ENCODE results near the gene INHA.

INHA gene

GRCh38 chr2:219538504-219538951 is 33.6 kb upstream of the INHA start:
- peaks cover 43% of the 10 kb centered on the region for H3K4me1 ChIP-seq (ENCODE audit: control insufficient read depth, insufficient read depth, low read depth, low read length)
- WGBS = 71% methylated on average over 5 of the region's 6 CpGs

GRCh38 chr2:219538956-219539788 is 32.9 kb upstream of the INHA start:
- no peak overlapping the region for H2BK15ac ChIP-seq (ENCODE audit: low read depth, poor library complexity, severe bottlenecking)
- H3K27me3 ChIP-seq (ENCODE audit: control insufficient read depth in 1 of 2, insufficient read depth in 1 of 2, low read length in 2 of 2) = no peaks in the 10 kb centered on the region
- 93% methylated on average over 32 of the region's 32 CpGs for WGBS
- no peak overlapping the region for H2BK12ac ChIP-seq (ENCODE audit: low read length in 2 of 2)
- H3K14ac ChIP-seq (ENCODE audit: low read length in 2 of 2) = no peak overlapping the region
- peaks cover 35 to 36% of the 10 kb centered on the region in 2 experiments for H3K36me3 ChIP-seq (ENCODE audit: control insufficient read depth in 1 of 2, insufficient read depth in 2 of 2, low read depth in 1 of 2, low read length in 2 of 2)
- peaks cover 29% of the 10 kb centered on the region for H3K79me1 ChIP-seq (replicated peaks; ENCODE audit: low read length, poor library complexity, severe bottlenecking)
- H2AFZ ChIP-seq (ENCODE audit: low read depth, low read length) = no peak overlapping the region
- H3K4me3 ChIP-seq (ENCODE audit: insufficient read depth in 1 of 2, low read depth in 1 of 2, low read length in 2 of 2) = no peak overlapping the region
- no peak overlapping the region for H2BK120ac ChIP-seq (ENCODE audit: low read depth, low read length)
- H3K4ac ChIP-seq (ENCODE audit: low read depth in 1 of 2, low read length in 2 of 2) = peak overlapping the region in 1 of 2 experiments; percentile 15
- H2AK5ac ChIP-seq (ENCODE audit: low read length, severe bottlenecking) = peak overlapping the region; percentile 45
- no peak overlapping the region for H3K18ac ChIP-seq (ENCODE audit: low read depth in 1 of 2, low read length in 2 of 2)
- DNase-seq = no peak
- no peaks in the 10 kb centered on the region for H3K9me3 ChIP-seq (ENCODE audit: control insufficient read depth, low read length)
- no peak overlapping the region for H3K9ac ChIP-seq (ENCODE audit: low read length)
- peak overlapping the region; percentile 39 for H4K8ac ChIP-seq (ENCODE audit: low read length)
- no peak overlapping the region for H3K23ac ChIP-seq (ENCODE audit: low read length in 2 of 2)
- H2BK5ac ChIP-seq (ENCODE audit: low read depth, low read length, poor library complexity, severe bottlenecking) = no peak overlapping the region
- peak overlapping the region; percentile 43 for H3K4me2 ChIP-seq (ENCODE audit: low read length, poor library complexity, severe bottlenecking)
- peaks cover 45% of the 10 kb centered on the region for H3K4me1 ChIP-seq (ENCODE audit: control insufficient read depth, insufficient read depth, low read depth, low read length)
- H3K27ac ChIP-seq (ENCODE audit: low read length, poor library complexity, severe bottlenecking) = peak overlapping the region; percentile 33
- H4K91ac ChIP-seq (ENCODE audit: low read length) = peak overlapping the region; percentile 32

More at GRCh38 chr2:219538504-219538951, 33.6 kb upstream of the INHA start:
- H3K9ac ChIP-seq (ENCODE audit: low read length) = no peak overlapping the region
- no peak overlapping the region for H2BK5ac ChIP-seq (ENCODE audit: low read depth, low read length, poor library complexity, severe bottlenecking)
- no peak overlapping the region for H2BK12ac ChIP-seq (ENCODE audit: low read length in 2 of 2)
- H3K18ac ChIP-seq (ENCODE audit: low read depth in 1 of 2, low read length in 2 of 2) = peak overlapping the region in 1 of 2 experiments; percentile 63
- H3K27me3 ChIP-seq (ENCODE audit: control insufficient read depth in 1 of 2, insufficient read depth in 1 of 2, low read length in 2 of 2) = peaks cover under 1 to 3% of the 10 kb centered on the region in 2 experiments
- H4K8ac ChIP-seq (ENCODE audit: low read length) = peak overlapping the region; percentile 3
- H4K91ac ChIP-seq (ENCODE audit: low read length) = peak overlapping the region; percentile 32
- no peak for DNase-seq
- no peak overlapping the region for H2BK15ac ChIP-seq (ENCODE audit: low read depth, poor library complexity, severe bottlenecking)
- H3K36me3 ChIP-seq (ENCODE audit: control insufficient read depth in 1 of 2, insufficient read depth in 2 of 2, low read depth in 1 of 2, low read length in 2 of 2) = peaks cover 35 to 36% of the 10 kb centered on the region in 2 experiments
- peak overlapping the region; percentile 43 for H3K4me2 ChIP-seq (ENCODE audit: low read length, poor library complexity, severe bottlenecking)
- peak overlapping the region in 1 of 2 experiments; percentile 15 for H3K4ac ChIP-seq (ENCODE audit: low read depth in 1 of 2, low read length in 2 of 2)
- no peak overlapping the region for H2AK5ac ChIP-seq (ENCODE audit: low read length, severe bottlenecking)
- H3K27ac ChIP-seq (ENCODE audit: low read length, poor library complexity, severe bottlenecking) = peak overlapping the region; percentile 41
- no peak overlapping the region for H2AFZ ChIP-seq (ENCODE audit: low read depth, low read length)
- peak overlapping the region; percentile 11 for H2BK120ac ChIP-seq (ENCODE audit: low read depth, low read length)
- H3K79me1 ChIP-seq (replicated peaks; ENCODE audit: low read length, poor library complexity, severe bottlenecking) = peaks cover 29% of the 10 kb centered on the region
- peak overlapping the region in 1 of 2 experiments; percentile 15 for H3K14ac ChIP-seq (ENCODE audit: low read length in 2 of 2)
- no peak overlapping the region for H3K23ac ChIP-seq (ENCODE audit: low read length in 2 of 2)
- H3K9me3 ChIP-seq (ENCODE audit: control insufficient read depth, low read length) = no peaks in the 10 kb centered on the region
- H3K4me3 ChIP-seq (ENCODE audit: insufficient read depth in 1 of 2, low read depth in 1 of 2, low read length in 2 of 2) = no peak overlapping the region

GRCh38 chr2:219539926-219540678 is 32.0 kb upstream of the INHA start:
- no peaks in the 10 kb centered on the region for H3K27me3 ChIP-seq (ENCODE audit: control insufficient read depth in 1 of 2, insufficient read depth in 1 of 2, low read length in 2 of 2)
- no peak overlapping the region for H2AFZ ChIP-seq (ENCODE audit: low read depth, low read length)
- peak overlapping the region; percentile 43 for H4K91ac ChIP-seq (ENCODE audit: low read length)
- no peak overlapping the region for H2BK120ac ChIP-seq (ENCODE audit: low read depth, low read length)
- no peak overlapping the region for H2BK5ac ChIP-seq (ENCODE audit: low read depth, low read length, poor library complexity, severe bottlenecking)
- H3K14ac ChIP-seq (ENCODE audit: low read length in 2 of 2) = no peak overlapping the region
- H3K36me3 ChIP-seq (ENCODE audit: control insufficient read depth in 1 of 2, insufficient read depth in 2 of 2, low read depth in 1 of 2, low read length in 2 of 2) = peaks cover 35 to 36% of the 10 kb centered on the region in 2 experiments
- no peak overlapping the region for H2AK5ac ChIP-seq (ENCODE audit: low read length, severe bottlenecking)
- H2BK12ac ChIP-seq (ENCODE audit: low read length in 2 of 2) = peak overlapping the region in 1 of 2 experiments; percentile 7
- H3K4me2 ChIP-seq (ENCODE audit: low read length, poor library complexity, severe bottlenecking) = no peak overlapping the region
- H3K4me1 ChIP-seq (ENCODE audit: control insufficient read depth, insufficient read depth, low read depth, low read length) = peaks cover 51% of the 10 kb centered on the region
- H3K27ac ChIP-seq (ENCODE audit: low read length, poor library complexity, severe bottlenecking) = no peak overlapping the region
- no peak overlapping the region for H4K8ac ChIP-seq (ENCODE audit: low read length)
- no peak overlapping the region for H3K9ac ChIP-seq (ENCODE audit: low read length)
- H3K9me3 ChIP-seq (ENCODE audit: control insufficient read depth, low read length) = no peaks in the 10 kb centered on the region
- H2BK15ac ChIP-seq (ENCODE audit: low read depth, poor library complexity, severe bottlenecking) = no peak overlapping the region
- DNase-seq = no peak
- H3K23ac ChIP-seq (ENCODE audit: low read length in 2 of 2) = no peak overlapping the region
- peaks cover 29% of the 10 kb centered on the region for H3K79me1 ChIP-seq (replicated peaks; ENCODE audit: low read length, poor library complexity, severe bottlenecking)
- WGBS = 94% methylated on average over 46 of the region's 46 CpGs
- no peak overlapping the region for H3K18ac ChIP-seq (ENCODE audit: low read depth in 1 of 2, low read length in 2 of 2)
- H3K4ac ChIP-seq (ENCODE audit: low read depth in 1 of 2, low read length in 2 of 2) = no peak overlapping the region
- H3K4me3 ChIP-seq (ENCODE audit: insufficient read depth in 1 of 2, low read depth in 1 of 2, low read length in 2 of 2) = no peak overlapping the region
